Hematopoietic multipotent progenitor cell treated with erythropoietin and hydrocortisone succinate and interleukin-3 and kit ligand, for 8 days (in vitro differentiated cells): ENCODE data around the gene FHIP1B.
"Not testable (repeated sequence)": the region's sequence is repeated elsewhere in the genome, so short reads cannot be mapped to it uniquely, and the experiment has no call there.

ENCODE experiments used
- DNase-seq: peaks from one replicate; pipeline ENCODE4 v3.0.0-alpha.2; 2015

The FHIP1B gene

GRCh38 chr11:6234387-6235107 lies at the start of gene FHIP1B:
Gene FHIP1B, minus strand, starts transcription at chr11:6234636. Its CDS starts 10,120 bp downstream, at chr11:6224516.
- peak; percentile 99 for DNase-seq

GRCh38 chr11:6283453-6284023 lies 49.1 kb upstream of the FHIP1B start:
- DNase-seq = no peak

GRCh38 chr11:6280809-6281208 lies 46.4 kb upstream of the FHIP1B start:
- DNase-seq = not testable (repeated sequence)

GRCh38 chr11:6273188-6273587 lies 38.8 kb upstream of the FHIP1B start:
- DNase-seq = no peak

GRCh38 chr11:6271598-6271997 lies 37.2 kb upstream of the FHIP1B start:
- no peak for DNase-seq

- no peak for DNase-seq
Measured at GRCh38 chr11:6270584-6271246, 36.3 kb upstream of the FHIP1B start.

GRCh38 chr11:6269994-6270393 lies 35.6 kb upstream of the FHIP1B start:
- DNase-seq = peak; percentile 24

- DNase-seq = no peak
Measured at GRCh38 chr11:6268820-6269219, 34.4 kb upstream of the FHIP1B start.

GRCh38 chr11:6263662-6264061 lies 29.2 kb upstream of the FHIP1B start:
- no peak for DNase-seq

GRCh38 chr11:6260207-6260726 lies 25.8 kb upstream of the FHIP1B start:
- DNase-seq = no peak

GRCh38 chr11:6258571-6259081 lies 24.2 kb upstream of the FHIP1B start:
- no peak for DNase-seq

GRCh38 chr11:6258141-6258540 lies 23.7 kb upstream of the FHIP1B start:
- DNase-seq = no peak

- no peak for DNase-seq
Measured at GRCh38 chr11:6253197-6253596, 18.8 kb upstream of the FHIP1B start.

GRCh38 chr11:6251990-6252473 lies 17.6 kb upstream of the FHIP1B start:
- peak; percentile 96 for DNase-seq

GRCh38 chr11:6251120-6251733 lies 16.8 kb upstream of the FHIP1B start:
- DNase-seq = peak; percentile 69

- peak; percentile 97 for DNase-seq
Measured at GRCh38 chr11:6249770-6250555, 15.5 kb upstream of the FHIP1B start.

GRCh38 chr11:6248897-6249296 lies 14.5 kb upstream of the FHIP1B start:
- not testable (repeated sequence) for DNase-seq

GRCh38 chr11:6248248-6248647 lies 13.8 kb upstream of the FHIP1B start:
- DNase-seq = no peak

GRCh38 chr11:6245536-6245935 lies 11.1 kb upstream of the FHIP1B start:
- DNase-seq = no peak

- DNase-seq = no peak
Measured at GRCh38 chr11:6241316-6241715, 6.9 kb upstream of the FHIP1B start.

GRCh38 chr11:6240781-6241180 lies 6.3 kb upstream of the FHIP1B start:
- DNase-seq = no peak

GRCh38 chr11:6240139-6240538 lies 5.7 kb upstream of the FHIP1B start:
- no peak for DNase-seq
